GM12865 (cell line): ENCODE measurements around the gene TEPSIN.

Source experiments
- DNase-seq: peaks from one replicate; pipeline ENCODE4 v3.0.0; 2010; ENCODE audit warnings: low read depth
- H3K4me3 ChIP-seq: 2 replicates; pipeline ENCODE4 v1.5.1; 2011; ENCODE audit warnings: mild to moderate bottlenecking, low read depth, low read length, control low read depth
- TF ChIP-seq, protein P1 (sequence below): IDR thresholded peaks from 2 replicates; pipeline ENCODE4 v1.5.1; 2011; ENCODE audit warnings: low read length, control low read depth, low read depth, inconsistent platforms; ENCODE audit not compliant: insufficient read depth; ENCODE audit errors: missing control alignments

Gene TEPSIN

DNA sequence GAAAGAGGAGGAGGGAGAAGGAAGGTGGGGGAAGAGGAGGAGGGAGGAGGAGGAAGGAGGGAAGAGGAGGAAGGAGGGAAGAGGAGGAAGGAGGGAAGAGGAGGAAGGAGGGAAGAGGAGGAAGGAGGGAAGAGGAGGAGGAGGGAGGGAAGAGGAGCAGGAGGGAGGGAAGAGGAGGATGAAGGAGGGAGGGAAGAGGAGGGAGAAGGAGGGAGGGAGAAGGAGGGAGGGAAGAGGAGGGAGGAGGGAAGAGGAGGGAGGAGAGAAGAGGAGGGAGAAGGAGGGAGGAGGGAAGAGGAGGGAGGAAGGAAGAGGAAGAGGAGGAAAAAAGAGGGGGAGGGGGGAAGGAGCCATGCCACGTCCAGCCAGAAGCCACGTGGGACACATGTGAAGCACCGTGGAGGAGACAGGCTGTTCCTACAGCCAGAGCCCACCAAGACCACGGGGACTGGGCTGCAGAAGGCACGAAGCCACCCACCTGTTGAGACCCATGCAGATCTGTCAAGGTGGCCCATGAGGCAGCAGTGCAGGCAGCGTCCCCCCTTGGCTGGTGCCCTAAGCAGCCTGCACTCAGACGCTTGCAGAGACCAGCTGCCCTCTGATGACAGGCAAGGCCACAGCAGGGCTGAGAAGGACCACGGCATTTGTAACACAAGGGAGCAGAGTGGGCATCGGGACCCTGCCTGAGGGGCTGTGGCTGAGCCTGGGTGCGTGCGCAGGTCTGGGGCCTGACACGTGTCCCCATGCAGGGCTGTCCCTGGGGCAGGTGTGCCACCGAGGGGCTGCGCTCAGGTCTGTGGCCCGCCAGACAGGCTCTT, 10.6 kb upstream of the TEPSIN start:
- no peak overlapping the region for H3K4me3 ChIP-seq
- DNase-seq, result no peak

DNA sequence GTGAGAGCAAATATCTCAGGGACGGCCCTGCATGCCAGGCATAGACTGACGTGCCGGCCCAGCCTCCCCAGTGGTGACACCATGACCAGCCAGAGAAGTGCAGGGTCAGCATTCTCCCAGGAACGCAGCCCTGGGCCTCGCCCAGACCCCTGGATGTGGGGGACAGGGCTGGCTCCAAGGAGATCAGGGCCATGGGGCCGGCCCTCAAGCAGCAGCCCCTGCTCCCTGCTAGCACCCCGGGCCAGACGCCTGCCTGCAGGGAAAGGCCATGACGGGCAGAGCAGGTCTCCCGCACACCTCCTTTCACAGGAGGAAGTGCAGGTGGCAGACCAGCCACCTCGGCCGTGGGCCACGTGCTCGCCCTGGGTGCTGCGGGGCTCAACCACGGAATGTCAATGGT, 9.8 kb upstream of the TEPSIN start:
- DNase-seq, result no peak
- H3K4me3 ChIP-seq, result no peak overlapping the region
- TF ChIP-seq, protein P1, sequence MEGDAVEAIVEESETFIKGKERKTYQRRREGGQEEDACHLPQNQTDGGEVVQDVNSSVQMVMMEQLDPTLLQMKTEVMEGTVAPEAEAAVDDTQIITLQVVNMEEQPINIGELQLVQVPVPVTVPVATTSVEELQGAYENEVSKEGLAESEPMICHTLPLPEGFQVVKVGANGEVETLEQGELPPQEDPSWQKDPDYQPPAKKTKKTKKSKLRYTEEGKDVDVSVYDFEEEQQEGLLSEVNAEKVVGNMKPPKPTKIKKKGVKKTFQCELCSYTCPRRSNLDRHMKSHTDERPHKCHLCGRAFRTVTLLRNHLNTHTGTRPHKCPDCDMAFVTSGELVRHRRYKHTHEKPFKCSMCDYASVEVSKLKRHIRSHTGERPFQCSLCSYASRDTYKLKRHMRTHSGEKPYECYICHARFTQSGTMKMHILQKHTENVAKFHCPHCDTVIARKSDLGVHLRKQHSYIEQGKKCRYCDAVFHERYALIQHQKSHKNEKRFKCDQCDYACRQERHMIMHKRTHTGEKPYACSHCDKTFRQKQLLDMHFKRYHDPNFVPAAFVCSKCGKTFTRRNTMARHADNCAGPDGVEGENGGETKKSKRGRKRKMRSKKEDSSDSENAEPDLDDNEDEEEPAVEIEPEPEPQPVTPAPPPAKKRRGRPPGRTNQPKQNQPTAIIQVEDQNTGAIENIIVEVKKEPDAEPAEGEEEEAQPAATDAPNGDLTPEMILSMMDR, result no peak

More for the DNA sequence above, 10.6 kb upstream of the TEPSIN start:
- TF ChIP-seq, protein P1, result no peak

DNA sequence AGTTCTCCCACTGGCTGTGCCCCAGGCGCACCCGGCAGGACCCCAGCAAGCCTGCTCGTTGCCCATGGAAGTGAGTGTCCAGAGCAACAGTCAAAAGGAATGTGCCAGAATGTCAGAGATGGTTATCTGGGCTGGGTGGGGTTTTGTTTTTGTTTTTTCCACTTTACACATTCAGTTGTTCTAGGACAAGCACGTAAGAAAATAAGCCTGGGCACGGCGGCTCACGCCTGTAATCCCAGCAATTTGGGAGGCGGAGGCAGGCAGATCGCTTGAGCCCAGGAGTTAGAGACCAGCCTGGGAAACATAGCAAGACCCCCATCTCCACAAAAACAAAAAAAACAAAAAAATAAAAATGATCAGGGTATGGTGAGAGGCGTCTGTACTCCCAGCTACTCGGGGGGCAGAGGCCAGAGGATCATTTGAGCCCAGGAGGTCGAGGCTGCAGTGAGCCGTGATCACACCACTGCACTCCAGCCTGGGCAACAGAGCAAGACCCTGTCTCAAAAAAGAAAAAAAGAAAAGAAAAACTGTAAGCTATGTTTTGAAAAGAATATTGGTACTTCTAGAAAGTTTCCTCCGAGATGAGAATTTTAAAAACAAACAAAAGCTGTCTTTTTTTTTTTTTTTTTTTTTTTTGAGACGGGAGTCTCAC, 8.6 kb upstream of the TEPSIN start:
- TF ChIP-seq, protein P1, result no peak
- no peak for DNase-seq
- no peak overlapping the region for H3K4me3 ChIP-seq

DNA sequence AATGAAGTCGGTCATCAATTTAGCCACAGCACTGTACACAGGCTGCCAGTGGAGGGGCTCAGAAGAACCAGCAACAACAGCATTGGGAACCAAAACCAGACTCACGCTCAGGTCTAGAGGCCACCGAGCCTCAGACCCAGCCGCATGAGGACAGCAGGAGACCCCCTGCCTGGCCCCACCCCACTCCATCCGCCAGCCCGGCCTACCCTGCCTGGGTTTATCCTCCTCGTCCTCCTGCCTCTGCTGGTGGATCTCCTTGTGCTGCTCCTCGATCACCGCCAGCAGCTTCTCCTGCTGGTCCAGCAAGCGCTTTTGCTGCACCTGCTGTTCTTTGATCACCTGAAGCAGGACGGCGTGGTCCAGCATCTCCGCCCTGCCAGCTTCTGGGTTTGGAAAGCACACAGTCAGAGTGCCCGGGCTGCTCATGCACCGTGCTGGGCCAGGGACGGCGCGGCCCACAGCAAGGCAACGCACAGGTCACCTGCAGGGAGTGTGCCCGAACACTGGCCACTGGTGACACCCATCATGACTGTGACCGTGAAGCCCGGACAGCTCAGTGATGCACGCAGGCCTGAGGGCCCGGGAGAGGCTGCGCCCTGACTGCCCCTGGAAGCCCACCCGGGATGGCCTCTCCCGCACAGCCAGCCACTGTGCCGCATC, 8.0 kb upstream of the TEPSIN start:
- no peak overlapping the region for H3K4me3 ChIP-seq
- TF ChIP-seq, protein P1, result no peak
- DNase-seq, result no peak

DNA sequence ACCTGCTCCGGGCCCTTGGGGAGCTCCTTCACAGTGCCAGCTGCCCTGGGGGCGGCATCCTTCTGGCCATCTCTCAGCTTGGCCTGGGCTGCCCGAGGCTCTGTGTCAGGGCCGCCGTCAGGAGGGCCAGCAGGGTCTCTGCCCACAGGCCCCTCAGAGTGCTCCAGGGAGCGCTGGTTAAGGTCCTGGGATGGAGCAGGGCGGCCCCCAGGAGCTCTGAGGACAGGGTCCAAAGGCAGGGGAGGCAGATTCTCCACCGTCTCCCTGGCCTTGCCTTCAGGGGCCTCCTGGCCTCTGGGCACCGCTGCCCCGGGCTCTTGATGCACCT, 7.5 kb upstream of the TEPSIN start:
- H3K4me3 ChIP-seq, result no peak overlapping the region
- TF ChIP-seq, protein P1, result no peak
- no peak for DNase-seq

DNA sequence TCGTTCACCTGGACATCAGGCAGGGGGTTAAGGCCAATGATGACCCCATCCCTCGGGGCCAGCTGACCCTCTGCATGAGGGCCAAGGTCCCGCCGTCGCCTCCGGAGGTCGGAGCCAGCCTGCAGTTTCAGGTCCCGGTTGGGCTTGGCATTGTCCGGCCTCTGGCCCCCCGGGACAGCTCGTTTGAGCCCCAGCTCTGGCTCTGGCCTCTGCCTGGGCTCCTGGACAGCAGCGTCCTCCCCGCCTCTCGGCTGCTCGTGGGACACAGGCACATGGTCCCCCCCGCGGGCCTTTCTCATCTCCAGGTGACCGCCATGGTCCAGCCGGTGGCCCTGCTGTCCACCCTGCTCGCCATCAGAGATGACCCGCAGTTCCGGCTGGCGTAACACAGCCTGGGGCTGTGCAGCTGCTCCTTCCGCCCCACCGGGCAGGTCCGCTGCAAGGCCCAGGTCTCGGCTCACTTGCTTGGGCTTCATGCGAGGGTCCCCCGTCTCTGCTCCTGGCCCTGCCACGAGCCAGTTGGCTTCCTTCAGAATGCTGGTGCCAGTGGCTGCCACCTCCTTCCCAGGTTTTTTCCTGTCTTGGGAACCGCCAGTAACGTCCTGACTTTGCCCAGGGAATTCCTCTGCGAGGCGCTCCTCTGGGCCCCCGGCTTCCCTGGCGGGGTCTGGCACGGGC, 6.9 kb upstream of the TEPSIN start:
- H3K4me3 ChIP-seq, result no peak overlapping the region
- TF ChIP-seq, protein P1, result no peak
- DNase-seq, result no peak
